Duodenal mucosa (tissue), 2 donors: ENCODE results near the gene CNTN1.

Experiments used
- H3K27ac ChIP-seq: one replicate; pipeline ENCODE4 v1.7.0; 2013; ENCODE audit warnings: low read depth, low read length
- H3K27me3 ChIP-seq, 2 donors: one replicate each; pipeline ENCODE4 v1.7.0; 2013; ENCODE audit warnings: low read length in 2 of 2, control low read depth in 1 of 2; ENCODE audit not compliant: insufficient read depth in 2 of 2, control insufficient read depth in 1 of 2
- H3K36me3 ChIP-seq, 2 donors: one replicate each; pipeline ENCODE4 v1.7.0; 2013; ENCODE audit warnings: low read length in 2 of 2, control low read depth in 1 of 2; ENCODE audit not compliant: insufficient read depth in 2 of 2, control insufficient read depth in 1 of 2
- H3K4me1 ChIP-seq, 2 donors: one replicate each; pipeline ENCODE4 v1.7.0; 2013; ENCODE audit warnings: low read length in 2 of 2, control low read depth in 1 of 2; ENCODE audit not compliant: insufficient read depth in 2 of 2, control insufficient read depth in 1 of 2
- H3K4me3 ChIP-seq, 2 donors: one replicate each; pipeline ENCODE4 v1.7.0; 2013; ENCODE audit warnings: low read length in 2 of 2, low read depth in 1 of 2
- H3K9ac ChIP-seq, 2 donors: one replicate each; pipeline ENCODE4 v1.7.0; 2013; ENCODE audit warnings: low read length in 2 of 2, low read depth in 1 of 2
- H3K9me3 ChIP-seq, 2 donors: one replicate each; pipeline ENCODE4 v1.7.0; 2013; ENCODE audit warnings: low read length in 2 of 2, control low read depth in 1 of 2; ENCODE audit not compliant: control insufficient read depth in 1 of 2

The CNTN1 gene

DNA sequence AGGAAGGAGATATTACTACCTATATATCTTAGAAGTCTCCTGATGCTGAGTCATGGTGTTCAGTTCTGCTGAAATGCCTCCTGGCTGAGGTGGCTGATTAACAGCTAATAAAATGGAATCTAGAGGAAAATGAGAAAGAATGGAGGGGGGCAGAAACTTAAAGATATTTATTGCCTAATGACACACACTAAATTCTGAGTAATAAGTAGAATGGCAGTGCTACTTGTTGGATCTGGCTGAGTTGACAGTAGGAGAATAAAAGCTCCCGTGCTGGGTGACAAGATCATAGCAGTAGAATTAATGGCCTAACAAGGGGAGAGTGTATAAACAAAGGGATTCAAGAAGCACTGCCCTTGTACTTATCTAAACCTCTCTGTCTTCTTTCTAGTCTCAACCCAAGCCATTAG lies 137.5 kb downstream of the CNTN1 start:
- H3K9me3 ChIP-seq, result no peaks in the 10 kb centered on the region

DNA sequence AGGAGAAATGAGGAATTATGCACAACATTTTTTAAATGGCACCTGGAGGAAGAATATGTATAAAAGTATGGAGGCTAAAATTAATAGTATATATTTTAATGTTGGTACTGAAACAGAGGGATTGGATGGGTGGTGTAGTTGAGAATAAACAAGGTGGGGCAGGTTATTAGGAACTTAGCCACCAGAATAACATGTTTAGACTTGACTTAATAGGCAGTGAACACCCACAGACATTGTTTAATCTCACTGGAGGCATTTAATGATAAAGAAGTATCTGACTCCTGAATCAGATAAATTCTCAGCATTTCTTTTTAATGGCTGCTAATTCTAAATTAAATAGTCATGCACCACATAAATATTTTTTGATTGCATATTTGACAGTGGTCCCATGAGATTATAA lies 139.7 kb downstream of the CNTN1 start:
- H3K4me3 ChIP-seq, result no peak overlapping the region
- no peaks in the 10 kb centered on the region for H3K36me3 ChIP-seq
- H3K27ac ChIP-seq, result no peak overlapping the region
- H3K4me1 ChIP-seq, result no peaks in the 10 kb centered on the region
- no peaks in the 10 kb centered on the region for H3K27me3 ChIP-seq
- H3K9ac ChIP-seq, result no peak overlapping the region
- no peaks in the 10 kb centered on the region for H3K9me3 ChIP-seq

More for the DNA sequence above, 137.5 kb downstream of the CNTN1 start:
- no peak overlapping the region for H3K9ac ChIP-seq
- H3K27me3 ChIP-seq, result no peaks in the 10 kb centered on the region
- no peak overlapping the region for H3K27ac ChIP-seq
- H3K36me3 ChIP-seq, result no peaks in the 10 kb centered on the region
- H3K4me1 ChIP-seq, result no peaks in the 10 kb centered on the region
- no peak overlapping the region for H3K4me3 ChIP-seq

DNA sequence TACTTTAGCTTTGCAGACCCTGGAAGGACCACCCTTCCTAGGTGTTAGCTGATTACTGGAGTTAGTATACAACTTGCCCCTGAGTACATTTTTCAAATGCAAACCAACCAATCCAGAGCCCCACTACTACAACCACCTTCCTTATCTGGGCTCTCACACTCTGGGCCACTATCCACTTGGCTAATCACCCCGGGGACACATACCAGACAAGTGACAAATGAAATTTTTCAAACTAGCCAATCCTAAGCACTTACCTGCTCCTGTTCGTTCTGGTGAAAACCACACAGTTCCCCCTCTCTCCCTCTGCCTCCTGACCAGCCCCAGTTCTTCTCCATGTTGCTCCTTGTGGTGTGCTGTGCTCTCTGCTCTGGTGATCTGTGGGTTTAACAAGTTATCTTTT lies 140.4 kb downstream of the CNTN1 start:
- no peaks in the 10 kb centered on the region for H3K4me1 ChIP-seq
- no peak overlapping the region for H3K27ac ChIP-seq
- H3K36me3 ChIP-seq, result no peaks in the 10 kb centered on the region

DNA sequence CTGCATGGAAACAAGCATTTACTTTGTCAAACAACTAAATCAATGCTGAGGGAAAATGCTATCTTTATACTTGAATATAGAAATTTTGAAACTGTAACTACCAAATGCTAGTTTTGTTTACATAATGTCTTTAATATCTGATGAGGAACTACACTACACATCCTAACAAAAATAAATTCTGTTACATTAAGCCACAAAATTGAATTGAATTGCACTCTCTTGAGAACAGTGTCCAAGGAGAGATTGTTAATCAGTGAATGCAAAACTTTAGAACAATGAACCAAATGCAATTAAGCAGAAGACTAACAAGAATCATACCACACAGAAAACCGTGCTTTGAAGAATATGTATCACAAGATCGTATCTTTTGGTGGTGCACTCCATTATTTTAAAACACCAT lies 141.6 kb downstream of the CNTN1 start:
- no peaks in the 10 kb centered on the region for H3K27me3 ChIP-seq
- no peaks in the 10 kb centered on the region for H3K4me1 ChIP-seq
- H3K9me3 ChIP-seq, result no peaks in the 10 kb centered on the region
- H3K4me3 ChIP-seq, result no peak overlapping the region
- no peak overlapping the region for H3K27ac ChIP-seq
- no peaks in the 10 kb centered on the region for H3K36me3 ChIP-seq
- no peak overlapping the region for H3K9ac ChIP-seq

More for the DNA sequence above, 140.4 kb downstream of the CNTN1 start:
- Histone ChIP-seq H3K4me3 (no peak overlapping the region), H3K9me3 (no peaks in the 10 kb centered on the region), H3K27me3 (no peaks in the 10 kb centered on the region), H3K9ac (no peak overlapping the region)

DNA sequence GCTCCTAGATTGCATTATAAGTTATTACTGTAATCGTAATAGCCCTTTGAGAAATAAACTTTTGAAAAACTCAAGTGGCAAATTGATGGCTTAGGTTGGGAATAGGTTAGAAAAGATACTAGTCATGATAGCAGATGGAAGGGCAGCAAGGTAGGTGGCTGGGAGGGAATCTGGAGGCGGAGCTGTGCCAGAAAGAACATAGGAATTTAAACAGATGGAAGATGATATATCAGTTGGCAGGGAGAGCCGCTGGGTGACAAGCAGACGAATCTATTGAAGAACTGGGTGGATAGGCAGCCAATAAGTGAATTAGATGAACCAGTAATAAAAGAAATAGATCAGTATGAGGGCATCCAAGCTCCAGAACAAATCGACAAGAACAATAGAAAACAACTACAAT lies 142.1 kb downstream of the CNTN1 start:
- H3K36me3 ChIP-seq, result no peaks in the 10 kb centered on the region
- no peaks in the 10 kb centered on the region for H3K9me3 ChIP-seq
- no peak overlapping the region for H3K9ac ChIP-seq
- H3K4me3 ChIP-seq, result no peak overlapping the region
- no peak overlapping the region for H3K27ac ChIP-seq
- H3K27me3 ChIP-seq, result no peaks in the 10 kb centered on the region
- H3K4me1 ChIP-seq, result no peaks in the 10 kb centered on the region

DNA sequence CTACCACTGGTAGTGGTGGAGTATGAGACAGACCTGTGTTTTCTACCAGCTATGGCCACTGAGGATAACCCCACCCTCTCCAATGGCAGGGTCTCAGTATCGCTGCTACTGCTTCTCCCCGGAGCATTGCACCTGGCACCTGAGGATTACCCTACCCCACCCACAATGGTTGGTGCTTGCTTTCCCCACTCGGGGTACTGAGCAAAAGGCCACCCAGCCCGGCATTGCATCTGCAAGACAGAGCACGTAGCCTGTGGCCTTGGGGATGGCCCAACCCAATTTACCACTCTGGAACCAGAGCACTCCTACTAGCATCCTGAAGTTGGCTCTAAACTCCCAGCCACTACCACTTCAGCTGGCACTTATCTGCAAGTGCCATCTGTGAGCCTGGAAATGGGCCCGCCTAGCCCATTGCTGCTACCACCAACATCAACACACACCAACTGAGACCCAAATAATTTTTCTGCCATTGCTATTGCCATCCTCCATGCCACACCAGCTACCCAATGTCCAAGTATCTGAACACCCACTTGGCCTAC lies 145.7 kb downstream of the CNTN1 start:
- Histone ChIP-seq H3K9me3 (no peaks in the 10 kb centered on the region), H3K4me3 (no peak overlapping the region), H3K36me3 (no peaks in the 10 kb centered on the region), H3K4me1 (no peaks in the 10 kb centered on the region), H3K9ac (no peak overlapping the region), H3K27ac (no peak overlapping the region), H3K27me3 (no peaks in the 10 kb centered on the region)

DNA sequence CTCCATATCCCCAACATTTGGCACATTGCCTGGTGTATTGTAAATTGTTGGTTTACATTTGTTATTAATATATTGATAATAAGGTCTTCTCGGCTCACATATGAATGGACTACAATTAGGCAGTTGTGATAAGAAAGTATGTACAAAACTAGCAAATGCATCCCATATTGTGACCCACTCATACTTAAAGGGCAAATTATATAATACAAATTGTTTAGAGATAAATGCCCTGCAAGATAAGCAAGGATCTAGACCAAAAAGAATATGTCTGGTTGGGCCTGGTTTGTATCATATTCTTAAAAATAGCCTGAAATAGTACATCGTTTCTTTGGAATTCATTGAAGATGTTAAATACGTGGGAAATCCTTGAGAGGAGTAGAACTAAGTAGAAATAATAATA lies 151.3 kb downstream of the CNTN1 start:
- H3K27me3 ChIP-seq, result no peaks in the 10 kb centered on the region
- no peaks in the 10 kb centered on the region for H3K9me3 ChIP-seq
- no peaks in the 10 kb centered on the region for H3K4me1 ChIP-seq
- H3K36me3 ChIP-seq, result no peaks in the 10 kb centered on the region
- no peak overlapping the region for H3K4me3 ChIP-seq
- H3K27ac ChIP-seq, result no peak overlapping the region
- H3K9ac ChIP-seq, result no peak overlapping the region

DNA sequence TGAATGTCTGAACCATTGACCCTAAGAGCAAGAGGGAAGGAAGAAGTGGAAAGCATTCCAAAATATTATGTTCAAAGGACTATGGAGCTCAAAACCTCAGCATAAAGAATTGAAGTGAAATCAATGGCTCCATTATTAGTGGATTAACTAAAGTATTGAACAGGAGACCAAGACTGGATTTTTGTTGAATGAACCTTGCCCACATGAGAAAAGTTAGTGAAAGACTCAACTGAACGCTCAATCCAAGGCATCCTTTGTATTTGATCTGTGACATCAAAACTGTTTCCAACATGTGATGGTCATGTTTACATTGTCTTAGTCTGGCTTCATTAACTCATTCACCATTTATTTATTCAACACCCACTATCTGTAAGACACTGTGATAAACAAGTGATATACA lies 161.0 kb downstream of the CNTN1 start:
- Histone ChIP-seq H3K9ac (no peak overlapping the region), H3K36me3 (no peaks in the 10 kb centered on the region), H3K4me3 (no peak overlapping the region), H3K27ac (no peak overlapping the region), H3K4me1 (no peaks in the 10 kb centered on the region), H3K9me3 (no peaks in the 10 kb centered on the region), H3K27me3 (no peaks in the 10 kb centered on the region)

DNA sequence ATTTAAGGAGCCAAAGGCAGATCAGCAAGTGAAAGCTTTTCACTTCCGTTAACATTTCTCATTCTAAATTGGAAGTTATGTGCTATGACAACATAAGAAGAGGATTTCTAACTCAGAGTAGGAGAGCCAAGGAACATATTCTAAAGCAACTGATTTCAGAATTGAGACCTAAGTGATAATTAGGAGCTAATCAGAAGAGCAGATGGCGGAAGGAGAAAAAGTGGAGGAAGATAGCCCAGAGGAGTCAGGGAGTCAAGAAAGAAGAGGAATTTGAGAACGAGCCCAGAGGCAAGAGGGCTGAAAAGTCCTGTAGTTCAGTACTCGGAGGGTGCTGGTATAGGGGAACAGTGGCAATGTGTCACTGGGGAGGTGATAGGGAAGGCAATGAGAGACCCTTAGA lies 162.4 kb downstream of the CNTN1 start:
- Histone ChIP-seq H3K9me3 (no peaks in the 10 kb centered on the region), H3K27me3 (no peaks in the 10 kb centered on the region), H3K36me3 (no peaks in the 10 kb centered on the region), H3K27ac (no peak overlapping the region), H3K4me1 (no peaks in the 10 kb centered on the region), H3K4me3 (no peak overlapping the region), H3K9ac (no peak overlapping the region)

DNA sequence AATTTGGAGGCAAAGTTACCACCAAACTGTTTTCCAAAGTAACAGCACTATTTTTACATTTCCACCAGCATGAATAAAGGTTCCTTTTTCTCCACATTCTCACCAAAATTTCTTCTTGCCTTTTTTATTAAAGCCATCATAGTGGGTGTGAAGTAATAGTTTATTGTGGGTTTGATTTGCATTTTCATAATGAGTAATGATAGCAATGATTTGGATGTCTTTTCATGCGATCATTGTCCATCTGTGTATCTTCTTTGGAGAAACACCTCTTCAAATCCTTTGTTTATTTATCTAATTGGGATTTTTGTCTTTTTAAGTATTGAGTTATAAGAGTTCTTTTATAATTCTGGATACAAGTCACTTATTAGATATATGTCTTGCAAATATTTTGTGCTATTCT lies 172.7 kb downstream of the CNTN1 start:
- H3K4me3 ChIP-seq, result no peak overlapping the region
- H3K27ac ChIP-seq, result no peak overlapping the region
- H3K27me3 ChIP-seq, result no peaks in the 10 kb centered on the region
- H3K4me1 ChIP-seq, result no peaks in the 10 kb centered on the region
- H3K9ac ChIP-seq, result no peak overlapping the region
- H3K9me3 ChIP-seq, result no peaks in the 10 kb centered on the region
- H3K36me3 ChIP-seq, result no peaks in the 10 kb centered on the region

DNA sequence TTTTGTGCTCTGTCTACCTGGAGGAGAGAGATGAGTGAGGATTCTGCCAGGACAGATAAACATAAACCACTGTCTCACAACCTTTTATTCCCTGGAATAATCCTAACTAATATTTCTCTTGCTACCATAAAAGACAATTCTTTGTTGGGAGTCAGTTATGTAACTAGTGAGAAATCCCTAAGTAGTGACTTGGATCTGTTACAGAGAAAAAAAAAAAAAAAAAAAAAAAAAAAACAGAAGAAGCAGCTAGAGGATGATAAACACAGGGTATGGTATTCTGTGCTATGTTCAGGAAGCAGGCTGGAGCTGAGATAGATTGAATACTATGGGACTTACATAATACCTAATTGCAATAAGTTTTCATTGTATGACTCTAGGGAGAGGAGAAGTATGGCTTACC lies 178.7 kb downstream of the CNTN1 start:
- Histone ChIP-seq H3K36me3 (no peaks in the 10 kb centered on the region), H3K9me3 (no peaks in the 10 kb centered on the region), H3K4me1 (no peaks in the 10 kb centered on the region), H3K4me3 (no peak overlapping the region), H3K27ac (no peak overlapping the region), H3K27me3 (no peaks in the 10 kb centered on the region), H3K9ac (no peak overlapping the region)
